ENCODE measurements around the gene PLEKHA5. TPM values are rescaled to one million over a fixed set of nuclear protein-coding genes. Genes with fewer than 3 reads are reported as not detected.

PLEKHA5 gene
- total RNA-seq, 2 experiments from 2014 or later: 4.5 to 5.1 TPM

GRCh38 chr12:19273482-19274330 is 144.2 kb downstream of the PLEKHA5 start:
- Mint-ChIP-seq H3K36me3 (ENCODE audit: low read depth) (peaks cover 8% of the 10 kb centered on the region), H3K27me3 (no peaks in the 10 kb centered on the region), H3K4me1 (peaks cover 15% of the 10 kb centered on the region), H3K27ac (peak overlapping the region; percentile 52), H3K4me3 (no peak overlapping the region), H3K9me3 (peaks cover 3% of the 10 kb centered on the region)
- POLR2A ChIA-PET: interaction anchor here (0.7 kb wide), 1 partner anchor 10 kb away, joined by 3 read pairs; no protein-coding TSS in a partner anchor
- CTCF ChIA-PET: interaction anchor here (1.6 to 2.1 kb wide), 2 partner anchors 12 to 146 kb away, joined by 3 to 4 read pairs; no protein-coding TSS in a partner anchor
- peak; percentile 36 for DNase-seq

GRCh38 chr12:19276767-19277166 is 147.2 kb downstream of the PLEKHA5 start:
- H3K27me3 Mint-ChIP-seq: no peaks in the 10 kb centered on the region
- H3K9me3 Mint-ChIP-seq: peaks cover 3% of the 10 kb centered on the region
- CTCF ChIA-PET: no interaction called here
- H3K4me1 Mint-ChIP-seq: peaks cover 15% of the 10 kb centered on the region
- POLR2A ChIA-PET: no interaction called here
- peaks cover 8% of the 10 kb centered on the region for H3K36me3 Mint-ChIP-seq (ENCODE audit: low read depth)
- H3K4me3 Mint-ChIP-seq: no peak overlapping the region
- DNase-seq: no peak
- no peak overlapping the region for H3K27ac Mint-ChIP-seq

- Mint-ChIP-seq H3K4me3 (no peak overlapping the region), H3K27ac (no peak overlapping the region), H3K27me3 (no peaks in the 10 kb centered on the region), H3K4me1 (peaks cover 15% of the 10 kb centered on the region), H3K9me3 (peaks cover 3% of the 10 kb centered on the region), H3K36me3 (ENCODE audit: low read depth) (peaks cover 8% of the 10 kb centered on the region)
- CTCF ChIA-PET: no interaction called here
- POLR2A ChIA-PET: no interaction called here
- DNase-seq: no peak
Observed at GRCh38 chr12:19277711-19278110, 148.2 kb downstream of the PLEKHA5 start.

- Mint-ChIP-seq H3K36me3 (ENCODE audit: low read depth) (peaks cover 8% of the 10 kb centered on the region), H3K4me1 (peaks cover 13% of the 10 kb centered on the region), H3K9me3 (peaks cover 3% of the 10 kb centered on the region), H3K27me3 (no peaks in the 10 kb centered on the region), H3K4me3 (no peak overlapping the region), H3K27ac (no peak overlapping the region)
- DNase-seq: no peak
- ChIA-PET POLR2A (no interaction called here), CTCF (no interaction called here)
Observed at GRCh38 chr12:19278407-19278806, 148.9 kb downstream of the PLEKHA5 start.

- no peaks in the 10 kb centered on the region for H3K27me3 Mint-ChIP-seq
- no peaks in the 10 kb centered on the region for H3K4me1 Mint-ChIP-seq
- ChIA-PET POLR2A (no interaction called here), CTCF (no interaction called here)
- no peaks in the 10 kb centered on the region for H3K36me3 Mint-ChIP-seq (ENCODE audit: low read depth)
- no peak for DNase-seq
- H3K4me3 Mint-ChIP-seq: no peak overlapping the region
- no peak overlapping the region for H3K27ac Mint-ChIP-seq
- no peaks in the 10 kb centered on the region for H3K9me3 Mint-ChIP-seq
Observed at GRCh38 chr12:19282133-19282699, 152.7 kb downstream of the PLEKHA5 start.

- ChIA-PET CTCF (interaction anchor here (0.9 kb wide), 1 partner anchor 40 kb away, joined by 3 read pairs; no protein-coding TSS in a partner anchor), POLR2A (no interaction called here)
- DNase-seq: no peak
- no peak overlapping the region for H3K27ac Mint-ChIP-seq
- no peaks in the 10 kb centered on the region for H3K27me3 Mint-ChIP-seq
- no peak overlapping the region for H3K4me3 Mint-ChIP-seq
- no peaks in the 10 kb centered on the region for H3K4me1 Mint-ChIP-seq
- no peaks in the 10 kb centered on the region for H3K36me3 Mint-ChIP-seq (ENCODE audit: low read depth)
- no peaks in the 10 kb centered on the region for H3K9me3 Mint-ChIP-seq
Observed at GRCh38 chr12:19284658-19285057, 155.1 kb downstream of the PLEKHA5 start.

- H3K4me3 Mint-ChIP-seq: no peak overlapping the region
- no peaks in the 10 kb centered on the region for H3K9me3 Mint-ChIP-seq
- ChIA-PET POLR2A (no interaction called here), CTCF (no interaction called here)
- H3K36me3 Mint-ChIP-seq (ENCODE audit: low read depth): no peaks in the 10 kb centered on the region
- no peak overlapping the region for H3K27ac Mint-ChIP-seq
- no peak for DNase-seq
- no peaks in the 10 kb centered on the region for H3K27me3 Mint-ChIP-seq
- H3K4me1 Mint-ChIP-seq: no peaks in the 10 kb centered on the region
Observed at GRCh38 chr12:19285793-19286448, 156.4 kb downstream of the PLEKHA5 start.

GRCh38 chr12:19287302-19287701 is 157.8 kb downstream of the PLEKHA5 start:
- ChIA-PET POLR2A (no interaction called here), CTCF (no interaction called here)
- Mint-ChIP-seq H3K9me3 (no peaks in the 10 kb centered on the region), H3K4me1 (no peaks in the 10 kb centered on the region), H3K27me3 (no peaks in the 10 kb centered on the region), H3K27ac (no peak overlapping the region), H3K4me3 (no peak overlapping the region), H3K36me3 (ENCODE audit: low read depth) (no peaks in the 10 kb centered on the region)
- no peak for DNase-seq

GRCh38 chr12:19288161-19288560 is 158.6 kb downstream of the PLEKHA5 start:
- no peaks in the 10 kb centered on the region for H3K9me3 Mint-ChIP-seq
- no peak overlapping the region for H3K27ac Mint-ChIP-seq
- CTCF ChIA-PET: interaction anchor here (1.2 kb wide), 1 partner anchor 45 kb away, joined by 3 read pairs; no protein-coding TSS in a partner anchor
- H3K36me3 Mint-ChIP-seq (ENCODE audit: low read depth): no peaks in the 10 kb centered on the region
- DNase-seq: no peak
- no peaks in the 10 kb centered on the region for H3K4me1 Mint-ChIP-seq
- POLR2A ChIA-PET: no interaction called here
- H3K27me3 Mint-ChIP-seq: no peaks in the 10 kb centered on the region
- H3K4me3 Mint-ChIP-seq: no peak overlapping the region

- CTCF ChIA-PET: interaction anchor here (1.2 kb wide), 1 partner anchor 46 kb away, joined by 3 read pairs; no protein-coding TSS in a partner anchor
Observed at GRCh38 chr12:19288603-19289244, 159.2 kb downstream of the PLEKHA5 start.

GRCh38 chr12:19298836-19299605 is 169.5 kb downstream of the PLEKHA5 start:
- Mint-ChIP-seq H3K36me3 (ENCODE audit: low read depth) (no peaks in the 10 kb centered on the region), H3K4me3 (no peak overlapping the region), H3K27ac (no peak overlapping the region), H3K4me1 (no peaks in the 10 kb centered on the region), H3K9me3 (no peaks in the 10 kb centered on the region), H3K27me3 (no peaks in the 10 kb centered on the region)
- ChIA-PET POLR2A (no interaction called here), CTCF (no interaction called here)
- DNase-seq: no peak

More at GRCh38 chr12:19288603-19289244, 159.2 kb downstream of the PLEKHA5 start:
- H3K27me3 Mint-ChIP-seq: no peaks in the 10 kb centered on the region
- no peaks in the 10 kb centered on the region for H3K9me3 Mint-ChIP-seq
- H3K27ac Mint-ChIP-seq: no peak overlapping the region
- POLR2A ChIA-PET: no interaction called here
- no peak overlapping the region for H3K4me3 Mint-ChIP-seq
- DNase-seq: no peak
- H3K4me1 Mint-ChIP-seq: no peaks in the 10 kb centered on the region
- no peaks in the 10 kb centered on the region for H3K36me3 Mint-ChIP-seq (ENCODE audit: low read depth)

GRCh38 chr12:19299765-19300164 is 170.2 kb downstream of the PLEKHA5 start:
- no peak overlapping the region for H3K27ac Mint-ChIP-seq
- H3K36me3 Mint-ChIP-seq (ENCODE audit: low read depth): no peaks in the 10 kb centered on the region
- no peaks in the 10 kb centered on the region for H3K27me3 Mint-ChIP-seq
- ChIA-PET POLR2A (no interaction called here), CTCF (no interaction called here)
- no peak overlapping the region for H3K4me3 Mint-ChIP-seq
- H3K4me1 Mint-ChIP-seq: no peaks in the 10 kb centered on the region
- no peaks in the 10 kb centered on the region for H3K9me3 Mint-ChIP-seq
- no peak for DNase-seq

Data from activated CD4-positive, alpha-beta T cell treated with anti-CD3 and anti-CD28 coated beads, Interleukin-2, amount 10 ng/mL, durations not matched to agents 7 days and 5 days (primary cell).